ENCODE results near the gene ZDHHC21. TPM values are rescaled to one million over a fixed set of nuclear protein-coding genes. Genes with fewer than 3 reads are reported as not detected.

The ZDHHC21 gene
- total RNA-seq, 1 donor from 2014 or later: 22.5 TPM

DNA sequence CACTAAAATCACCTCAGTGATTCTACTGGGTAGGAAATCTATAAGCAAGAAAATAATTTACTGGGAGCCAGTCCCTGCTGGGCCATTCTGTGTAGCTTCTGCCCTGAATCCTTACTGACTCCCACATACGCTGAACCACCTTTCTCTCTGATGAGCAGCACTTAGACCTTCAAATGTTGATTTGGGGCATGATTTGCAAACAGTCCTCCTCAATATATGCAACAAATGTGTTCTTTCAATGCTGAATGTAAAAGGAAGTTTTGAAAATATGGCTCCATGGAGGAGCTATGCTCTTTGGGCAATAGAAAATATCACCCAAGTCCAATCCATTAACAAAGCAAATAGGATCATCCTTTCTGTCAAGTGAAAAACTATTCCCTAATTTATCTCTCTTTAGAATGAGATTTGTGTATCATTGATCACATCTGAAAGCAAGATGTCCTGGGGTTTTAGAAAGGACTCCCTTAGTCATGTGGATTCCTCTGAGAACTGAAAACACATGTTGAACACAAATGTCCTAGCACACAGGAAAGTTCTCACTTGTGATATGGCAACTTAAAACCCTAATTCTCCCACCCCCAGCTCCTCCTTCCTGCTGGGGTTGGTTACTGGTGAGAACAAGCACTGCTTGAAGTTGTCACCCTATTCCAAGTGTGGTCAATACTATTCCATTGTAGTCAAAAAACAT is 38.2 kb upstream of the ZDHHC21 start:
- Histone ChIP-seq H3K27ac (no peak overlapping the region), H4K20me1 (ENCODE audit: low read depth) (no peaks in the 10 kb centered on the region), H3F3A (ENCODE audit: low read depth) (no peaks in the 10 kb centered on the region), H3K4me2 (no peak overlapping the region), H2AFZ (replicated peaks) (no peak overlapping the region), H3K36me3 (no peaks in the 10 kb centered on the region), H3K9me3 (ENCODE audit: low read depth) (no peaks in the 10 kb centered on the region), H3K27me3 (peaks cover 17% of the 10 kb centered on the region), H3K4me1 (no peaks in the 10 kb centered on the region), H3K9ac (no peak overlapping the region), H3K4me3 (no peak overlapping the region), H3K79me2 (ENCODE audit: low read depth) (no peaks in the 10 kb centered on the region)
- H3K27ac Mint-ChIP-seq: no peak overlapping the region
- no peak for DNase-seq (ENCODE audit: low spot score)
- peaks cover 4% of the 10 kb centered on the region for H3K36me3 Mint-ChIP-seq
- no peaks in the 10 kb centered on the region for H3K27me3 Mint-ChIP-seq (ENCODE audit: insufficient read depth, low read depth)
- H3K9me3 Mint-ChIP-seq: no peaks in the 10 kb centered on the region
- H3K4me3 Mint-ChIP-seq: no peak overlapping the region
- TF ChIP-seq EZH2 (IDR thresholded peaks at IDR 0.05): no peak
- no peak for TF ChIP-seq EZH2phosphoT487 (IDR thresholded peaks at IDR 0.05)
- TF ChIP-seq, protein P1, sequence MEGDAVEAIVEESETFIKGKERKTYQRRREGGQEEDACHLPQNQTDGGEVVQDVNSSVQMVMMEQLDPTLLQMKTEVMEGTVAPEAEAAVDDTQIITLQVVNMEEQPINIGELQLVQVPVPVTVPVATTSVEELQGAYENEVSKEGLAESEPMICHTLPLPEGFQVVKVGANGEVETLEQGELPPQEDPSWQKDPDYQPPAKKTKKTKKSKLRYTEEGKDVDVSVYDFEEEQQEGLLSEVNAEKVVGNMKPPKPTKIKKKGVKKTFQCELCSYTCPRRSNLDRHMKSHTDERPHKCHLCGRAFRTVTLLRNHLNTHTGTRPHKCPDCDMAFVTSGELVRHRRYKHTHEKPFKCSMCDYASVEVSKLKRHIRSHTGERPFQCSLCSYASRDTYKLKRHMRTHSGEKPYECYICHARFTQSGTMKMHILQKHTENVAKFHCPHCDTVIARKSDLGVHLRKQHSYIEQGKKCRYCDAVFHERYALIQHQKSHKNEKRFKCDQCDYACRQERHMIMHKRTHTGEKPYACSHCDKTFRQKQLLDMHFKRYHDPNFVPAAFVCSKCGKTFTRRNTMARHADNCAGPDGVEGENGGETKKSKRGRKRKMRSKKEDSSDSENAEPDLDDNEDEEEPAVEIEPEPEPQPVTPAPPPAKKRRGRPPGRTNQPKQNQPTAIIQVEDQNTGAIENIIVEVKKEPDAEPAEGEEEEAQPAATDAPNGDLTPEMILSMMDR (IDR thresholded peaks at IDR 0.05): no peak
- H3K4me1 Mint-ChIP-seq: no peaks in the 10 kb centered on the region

DNA sequence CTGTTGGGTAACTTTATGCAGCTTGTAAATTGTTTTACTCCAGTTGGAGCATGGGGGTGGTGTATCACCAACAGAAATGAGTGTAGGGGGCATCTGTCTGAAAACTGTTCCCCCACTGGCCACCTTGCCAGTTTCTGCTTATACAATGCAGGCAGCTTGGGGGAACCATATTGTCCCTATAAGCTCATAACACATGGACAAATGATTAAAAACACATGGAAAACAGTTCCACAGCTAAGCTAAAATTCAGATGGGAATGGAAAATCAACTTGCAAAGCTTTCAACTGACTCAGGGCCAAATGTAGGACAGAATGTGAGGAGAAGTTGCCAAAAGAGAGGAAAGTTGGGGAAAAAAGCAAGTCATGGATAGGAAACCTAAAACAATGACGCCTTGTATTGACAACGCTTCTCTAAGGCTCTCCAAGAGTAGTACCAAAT is 37.2 kb upstream of the ZDHHC21 start:
- Histone ChIP-seq H3K79me2 (ENCODE audit: low read depth) (no peaks in the 10 kb centered on the region), H3K36me3 (no peaks in the 10 kb centered on the region), H3K4me1 (no peaks in the 10 kb centered on the region), H3F3A (ENCODE audit: low read depth) (no peaks in the 10 kb centered on the region), H3K27ac (no peak overlapping the region), H3K4me2 (no peak overlapping the region), H3K9ac (no peak overlapping the region), H3K9me3 (ENCODE audit: low read depth) (no peaks in the 10 kb centered on the region), H2AFZ (replicated peaks) (no peak overlapping the region), H4K20me1 (ENCODE audit: low read depth) (no peaks in the 10 kb centered on the region), H3K4me3 (no peak overlapping the region), H3K27me3 (peaks cover 27% of the 10 kb centered on the region)
- TF ChIP-seq EZH2phosphoT487 (IDR thresholded peaks at IDR 0.05): no peak
- TF ChIP-seq, protein P1 (IDR thresholded peaks at IDR 0.05): no peak
- TF ChIP-seq EZH2 (IDR thresholded peaks at IDR 0.05): no peak
- no peak overlapping the region for H3K27ac Mint-ChIP-seq
- no peaks in the 10 kb centered on the region for H3K4me1 Mint-ChIP-seq
- H3K4me3 Mint-ChIP-seq: no peak overlapping the region
- H3K27me3 Mint-ChIP-seq (ENCODE audit: insufficient read depth, low read depth): no peaks in the 10 kb centered on the region
- H3K36me3 Mint-ChIP-seq: peaks cover 2% of the 10 kb centered on the region
- H3K9me3 Mint-ChIP-seq: no peaks in the 10 kb centered on the region
- DNase-seq (ENCODE audit: low spot score): no peak

DNA sequence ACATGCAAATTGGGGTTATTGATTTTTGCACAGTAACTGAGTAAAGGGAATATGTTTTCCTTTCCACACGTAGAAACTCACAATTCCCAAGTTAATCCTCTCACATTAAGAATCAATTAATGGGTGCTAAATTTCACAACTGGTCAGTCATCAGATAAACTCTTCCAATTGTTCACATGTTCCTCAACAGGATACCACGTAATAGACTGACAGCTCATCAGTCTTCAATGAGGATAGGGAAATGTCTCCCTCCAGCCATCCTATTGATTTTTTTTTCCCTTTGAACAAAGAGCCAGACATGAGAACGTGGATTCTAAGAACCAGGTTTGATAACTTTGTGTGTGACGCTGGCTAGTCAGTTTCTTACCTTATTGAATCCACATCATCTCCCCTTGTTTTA is 30.1 kb upstream of the ZDHHC21 start:
- no peak overlapping the region for H3K9ac ChIP-seq
- DNase-seq (ENCODE audit: low spot score): peak; percentile 10
- H3K4me3 ChIP-seq: no peak overlapping the region
- TF ChIP-seq EZH2phosphoT487 (IDR thresholded peaks at IDR 0.05) (no peak), EZH2 (IDR thresholded peaks at IDR 0.05) (no peak)
- TF ChIP-seq, protein P1 (IDR thresholded peaks at IDR 0.05): no peak
- peak overlapping the region; percentile 67 for H3K4me2 ChIP-seq
- peaks cover 97% of the 10 kb centered on the region for H3K27me3 ChIP-seq
- no peak overlapping the region for H3K4me3 Mint-ChIP-seq
- no peak overlapping the region for H3K27ac Mint-ChIP-seq
- no peak overlapping the region for H3K27ac ChIP-seq
- no peaks in the 10 kb centered on the region for H3K9me3 ChIP-seq (ENCODE audit: low read depth)
- H3K4me1 Mint-ChIP-seq: peaks cover 16% of the 10 kb centered on the region
- peaks cover 6% of the 10 kb centered on the region for H4K20me1 ChIP-seq (ENCODE audit: low read depth)
- no peak overlapping the region for H2AFZ ChIP-seq (replicated peaks)
- H3K79me2 ChIP-seq (ENCODE audit: low read depth): no peaks in the 10 kb centered on the region
- H3F3A ChIP-seq (ENCODE audit: low read depth): peaks cover 21% of the 10 kb centered on the region
- no peaks in the 10 kb centered on the region for H3K9me3 Mint-ChIP-seq
- H3K27me3 Mint-ChIP-seq (ENCODE audit: insufficient read depth, low read depth): no peaks in the 10 kb centered on the region
- no peaks in the 10 kb centered on the region for H3K36me3 Mint-ChIP-seq
- peaks cover 17% of the 10 kb centered on the region for H3K4me1 ChIP-seq
- no peaks in the 10 kb centered on the region for H3K36me3 ChIP-seq
